Activated CD8-positive, alpha-beta memory T cell treated with anti-CD3 and anti-CD28 coated beads, Interleukin-2, amount 50 U/mL, for 24 hours (primary cell): ENCODE results near the gene ZCCHC13.
A peak's percentile ranks its signal among the peaks of the same experiment; 100 is the strongest.
"Not testable (repeated sequence)": the region's sequence is repeated elsewhere in the genome, so short reads cannot be mapped to it uniquely, and the experiment has no call there.

Experiments used
- DNase-seq: peaks from one replicate; pipeline ENCODE4 v3.0.0-alpha.2; 2020; ENCODE audit errors: extremely low read depth

The ZCCHC13 gene

DNA sequence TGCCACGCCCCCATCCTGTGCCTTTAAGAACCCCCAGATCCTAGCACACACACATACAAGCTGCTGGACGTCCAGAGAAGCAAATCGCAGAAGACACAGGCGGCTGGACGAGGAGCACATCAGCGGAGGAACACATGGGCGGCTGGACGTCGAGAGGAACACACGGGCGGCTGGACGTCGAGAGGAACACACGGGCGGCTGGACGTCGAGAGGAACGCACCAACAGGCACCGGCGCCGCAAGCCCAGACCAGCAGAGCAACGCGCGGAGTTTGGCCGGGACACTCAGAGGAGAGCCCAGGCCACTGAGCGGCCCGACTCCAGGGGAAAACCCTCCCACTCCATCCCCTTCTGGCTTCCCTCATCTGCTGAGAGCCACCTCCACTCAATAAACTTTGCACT, 17.2 kb downstream of the ZCCHC13 start:
- DNase-seq: no peak

DNA sequence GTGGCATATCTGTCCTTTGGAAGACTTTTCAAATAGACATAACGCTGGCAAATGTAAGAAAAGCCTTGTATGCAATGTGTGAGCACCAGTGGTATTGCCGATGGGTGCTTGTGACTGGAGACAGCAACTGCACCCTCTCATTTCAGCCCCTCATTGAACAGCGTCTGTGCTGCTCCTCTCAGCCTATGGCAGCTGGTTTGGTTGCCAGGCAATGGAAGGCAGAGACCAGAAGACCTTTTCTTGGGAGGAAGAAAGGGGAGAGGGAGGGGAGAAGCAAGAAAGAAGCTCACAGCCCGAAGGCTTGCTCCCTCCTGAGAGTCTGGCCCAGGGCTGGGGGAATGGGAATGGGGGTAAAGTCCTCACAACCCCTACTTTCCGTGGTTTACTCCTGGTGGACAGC, 20.2 kb downstream of the ZCCHC13 start:
- DNase-seq: no peak

DNA sequence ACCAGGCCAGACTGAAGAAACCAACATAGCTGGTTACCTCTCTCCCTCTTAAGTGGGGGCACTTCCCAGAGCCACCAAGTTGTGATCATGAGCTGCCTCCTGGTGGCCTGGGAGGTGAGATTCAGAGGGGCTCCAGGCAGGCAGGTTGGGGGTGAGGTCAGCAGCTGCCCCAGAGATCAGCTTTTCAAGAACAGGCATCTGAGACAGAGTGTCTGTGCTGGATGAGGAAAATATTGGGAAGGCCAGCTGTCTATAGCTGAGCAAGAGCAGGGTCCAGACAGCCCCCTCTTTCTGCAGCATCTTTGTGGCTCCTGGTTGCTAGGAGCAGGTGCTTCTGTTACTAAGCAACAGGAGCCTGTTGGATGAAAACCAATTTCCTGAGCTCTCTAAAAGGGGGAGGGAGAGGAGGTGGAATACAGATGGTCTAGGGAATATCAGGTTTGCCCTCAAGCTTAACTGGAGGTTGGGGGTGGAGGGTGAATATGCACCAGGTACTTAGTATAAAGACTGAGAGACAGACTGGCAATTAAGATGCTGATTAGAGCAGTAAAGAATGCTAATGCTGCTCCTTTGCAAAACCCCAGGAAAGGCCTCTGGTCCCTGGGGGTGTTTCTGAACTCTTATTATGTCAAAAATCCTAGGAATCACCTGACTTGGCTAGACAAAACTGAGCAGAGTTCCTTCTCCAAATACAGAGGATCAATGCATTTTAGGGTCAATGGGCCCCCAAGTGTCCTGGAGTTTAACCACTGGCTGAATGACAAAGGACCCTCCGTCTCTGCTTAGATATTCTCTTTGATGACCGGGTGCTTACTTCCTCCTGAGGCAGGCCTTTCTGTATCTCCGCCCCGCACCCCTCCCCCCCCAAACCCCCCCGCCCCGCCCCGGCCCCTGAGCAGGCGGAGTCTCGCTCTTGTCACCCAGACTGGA, 21.4 kb downstream of the ZCCHC13 start:
- DNase-seq: no peak

GRCh38 chrX:74338852-74339251, 34.9 kb downstream of the ZCCHC13 start:
- DNase-seq: no peak

DNA sequence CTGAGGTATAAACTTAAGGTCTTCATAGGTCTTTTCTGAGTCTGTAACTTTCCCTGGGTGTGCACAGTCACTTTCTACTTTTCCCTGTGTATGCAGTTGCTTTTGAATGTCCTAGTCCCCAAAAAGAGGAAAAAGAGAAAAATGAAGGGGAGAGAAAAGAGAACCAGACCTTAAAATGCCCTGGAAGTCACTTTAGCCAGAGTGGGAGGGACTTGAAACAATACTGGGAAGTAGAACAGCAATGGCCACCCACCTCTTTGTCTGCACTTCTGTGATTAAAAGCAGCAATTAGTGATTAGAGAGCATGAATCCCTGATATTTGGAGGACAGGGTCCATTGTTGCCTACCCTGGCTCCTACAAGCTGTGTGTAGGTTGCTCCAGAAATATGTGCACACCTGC, 36.1 kb downstream of the ZCCHC13 start:
- DNase-seq: no peak

DNA sequence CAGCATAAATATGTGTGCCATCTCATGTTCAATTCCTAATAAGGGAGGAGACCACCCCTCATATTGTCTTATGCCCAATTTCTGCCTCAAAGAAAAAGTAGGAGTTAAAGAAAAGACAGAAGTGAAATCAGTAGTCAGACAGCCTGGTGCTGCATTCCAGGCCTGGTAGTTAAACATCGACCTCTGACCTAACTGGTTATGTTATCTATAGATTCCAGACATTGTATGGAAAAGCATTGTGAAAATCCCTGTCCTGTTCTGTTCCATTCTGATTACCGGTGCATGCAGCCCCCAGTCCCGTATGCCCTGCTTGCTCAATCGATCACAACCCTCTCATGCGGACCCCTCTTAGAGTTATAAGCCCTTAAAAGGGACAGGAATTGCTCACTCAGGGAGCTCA, 38.2 kb downstream of the ZCCHC13 start:
- DNase-seq: not testable (repeated sequence)

- peak; percentile 0 for DNase-seq
Measured at GRCh38 chrX:74343343-74344279, 39.6 kb downstream of the ZCCHC13 start.

DNA sequence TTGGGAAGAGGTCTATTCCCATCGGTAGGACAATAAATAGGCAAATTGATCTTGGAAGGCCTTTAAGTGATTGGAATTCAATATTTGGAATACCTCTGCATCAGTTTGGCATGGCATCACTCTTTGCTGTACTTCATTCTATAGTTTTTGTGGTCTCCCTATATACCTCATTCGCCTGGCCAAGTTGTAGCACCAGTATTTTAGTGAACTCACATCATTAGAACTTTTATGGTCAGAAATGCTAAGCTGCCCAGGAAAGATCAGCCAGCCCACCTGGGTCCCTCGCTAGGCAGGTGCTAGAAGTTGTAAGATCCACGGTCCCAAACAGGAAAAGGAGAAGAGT, 40.3 kb downstream of the ZCCHC13 start:
- no peak for DNase-seq

DNA sequence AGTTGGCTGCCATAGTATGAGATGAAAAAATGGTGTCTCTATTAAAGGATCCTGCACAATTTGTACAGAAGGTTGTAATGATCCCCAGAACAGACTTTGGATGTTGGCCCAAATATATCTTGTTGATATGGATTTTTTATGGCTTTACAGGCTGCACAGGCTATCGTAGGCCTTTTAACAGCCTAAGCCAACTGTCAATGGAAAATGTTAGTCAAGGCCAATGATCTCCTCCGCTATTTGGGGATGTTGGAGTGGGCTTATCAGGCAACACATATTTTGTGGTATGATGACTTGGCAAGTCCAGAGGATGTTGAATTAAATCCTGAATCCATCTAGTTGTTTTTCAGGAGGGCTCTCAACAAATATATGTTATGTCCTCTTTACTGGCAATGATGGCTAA, 42.1 kb downstream of the ZCCHC13 start:
- DNase-seq: no peak

GRCh38 chrX:74349387-74349786, 45.4 kb downstream of the ZCCHC13 start:
- no peak for DNase-seq

DNA sequence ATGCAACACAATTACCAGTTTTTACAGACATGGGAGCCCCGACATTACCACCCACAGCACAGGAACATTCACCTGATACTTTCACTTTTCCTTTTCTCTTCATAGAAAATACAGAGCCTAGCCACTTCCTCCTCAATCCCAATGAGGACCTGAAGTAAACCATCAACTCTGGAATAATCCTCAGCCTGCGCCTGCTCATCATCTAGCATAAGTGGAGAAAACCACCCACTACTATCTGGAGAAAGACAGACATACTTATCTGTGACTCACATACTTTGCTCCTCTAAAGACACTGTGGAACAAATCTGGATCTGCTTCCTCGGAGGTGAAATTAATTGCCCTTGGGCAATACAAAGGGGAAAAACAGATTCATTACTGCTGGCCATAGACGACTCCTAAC, 47.8 kb downstream of the ZCCHC13 start:
- DNase-seq: no peak

GRCh38 chrX:74353984-74354383, 50.0 kb downstream of the ZCCHC13 start:
- DNase-seq: no peak
